Suprapubic skin (tissue), 3 donors: ENCODE measurements around the gene RHBDD1.

Experiments used
- CTCF ChIP-seq, 2 donors: fragments of 200-600 bp in 1 of 2; fragments of 450-650 bp in 1 of 2; sonication (generic) in 1 of 2; IDR thresholded peaks; one replicate each; pipeline ENCODE4 v1.5.1; 2016 to 2019; ENCODE audit warnings: antibody characterized with exemption in 2 of 2, mild to moderate bottlenecking in 1 of 2, moderate library complexity in 1 of 2
- POLR2A ChIP-seq, 2 donors: fragments of 450-650 bp; IDR thresholded peaks; one replicate each; pipeline ENCODE4 v1.6.1; 2017; ENCODE audit warnings: antibody characterized with exemption in 2 of 2, mild to moderate bottlenecking in 2 of 2, moderate library complexity in 2 of 2

GRCh38 chr2:226835420-226835795, 446 bp upstream of the RHBDD1 start:
- TF ChIP-seq CTCF (IDR thresholded peaks at IDR 0.05) (no peak), POLR2A (IDR thresholded peaks at IDR 0.05) (no peak)
